K562 (cell line): Measurements from ENCODE around the gene NR3C1. TPM values are rescaled to one million over a fixed set of nuclear protein-coding genes. Genes with fewer than 3 reads are reported as not detected.

Source experiments
- ATAC-seq: fragments of 200-7000 bp; cut with Tn5 transposase; 3 replicates; pipeline ENCODE4 v1.9.1; 2020; ENCODE audit warnings: moderate library complexity
- BruUV-seq: library from RNA; stranded (reverse); fragments of 400-500 nt; replicated peaks from 2 replicates; lab custom pipeline; 2021; lab: Mats Ljungman, UMichigan
- CTCF ChIA-PET: fragments of 300-600 bp; formaldehyde crosslinking; extraction: SDS; loops from one replicate; lab custom pipeline; 2021; ENCODE audit warnings: low intra/inter-chr PET ratio; lab: Yijun Ruan, JAX
- POLR2A ChIA-PET: fragments of 300-600, 350-650 bp; sonication (Branson Sonifier 250); formaldehyde crosslinking; extraction: SDS; loops from one replicate; lab custom pipeline; 2021; ENCODE audit warnings: antibody characterized with exemption, inconsistent platforms; lab: Yijun Ruan, JAX
- DNase-seq, 4 experiments: peaks; one replicate each; pipeline versions ENCODE4 v3.0.0 to v3.0.0-alpha.2; 2011 to 2018; ENCODE audit warnings: low spot score in 3 of 4, mixed read lengths in 3 of 4; ENCODE audit errors: extremely low read depth in 1 of 4
- FAIRE-seq: peaks from 2 replicates; lab custom pipeline; 2011; peaks lifted over from hg19 to GRCh38; lab: Jason Lieb, UNC
- H2AFZ ChIP-seq: 2 replicates; pipeline ENCODE4 v1.6.0; 2011; ENCODE audit warnings: low read depth, low read length, control low read depth, inconsistent platforms
- H3K27ac ChIP-seq: fragments of 200-600 bp; 3 replicates; pipeline ENCODE4 v1.8.0; 2011; ENCODE audit warnings: low read depth, mild to moderate bottlenecking, control low read depth, inconsistent platforms, low read length, moderate library complexity, mixed read lengths; ENCODE audit errors: extremely low read depth
- H3K27me3 ChIP-seq, 2 experiments: fragments of 300-600 bp in 1 of 2; 2 replicates in 1 of 2; 3 replicates in 1 of 2; pipeline versions ENCODE4 v1.6.0 to v1.8.0; 2011; ENCODE audit warnings: inconsistent platforms in 2 of 2, low read length in 2 of 2, mild to moderate bottlenecking in 1 of 2, mixed read lengths in 1 of 2, moderate library complexity in 1 of 2; ENCODE audit not compliant: control insufficient read depth in 2 of 2, insufficient read depth in 2 of 2
- H3K36me3 ChIP-seq: fragments of 300-600 bp; 3 replicates; pipeline ENCODE4 v1.8.0; 2011; ENCODE audit warnings: mild to moderate bottlenecking, low read length, inconsistent platforms; ENCODE audit not compliant: control insufficient read depth, insufficient read depth
- H3K4me1 ChIP-seq, 2 experiments: fragments of 200-600 bp in 1 of 2; replicated peaks in 1 of 2; 2 replicates in 1 of 2; 3 replicates in 1 of 2; pipeline versions ENCODE4 v1.5.1 to v1.8.0; 2011; ENCODE audit warnings: inconsistent platforms in 2 of 2, low read length in 2 of 2, mild to moderate bottlenecking in 1 of 2, mixed read lengths in 1 of 2, moderate library complexity in 1 of 2; ENCODE audit not compliant: control insufficient read depth in 2 of 2, insufficient read depth in 2 of 2
- H3K4me2 ChIP-seq: 2 replicates; pipeline ENCODE4 v1.6.1; 2011; ENCODE audit warnings: low read length, control low read depth, inconsistent platforms, mixed read lengths; ENCODE audit not compliant: insufficient read depth
- H3K4me3 ChIP-seq: fragments of 200-600 bp; sonication (generic), shearing (Covaris generic); 2 replicates; pipeline ENCODE4 v1.5.1; 2016; ENCODE audit warnings: control low read depth, inconsistent platforms
- H3K79me2 ChIP-seq: fragments of 200-600 bp; 3 replicates; pipeline ENCODE4 v1.8.0; 2011; ENCODE audit warnings: low read length, inconsistent platforms; ENCODE audit not compliant: control insufficient read depth, insufficient read depth
- H3K9ac ChIP-seq, 2 experiments: 2 replicates each; pipeline versions ENCODE4 v1.6.0 to v1.6.1; 2011; ENCODE audit warnings: low read depth in 2 of 2, low read length in 2 of 2, control low read depth in 1 of 2, inconsistent platforms in 1 of 2, mild to moderate bottlenecking in 1 of 2, mixed read lengths in 1 of 2; ENCODE audit not compliant: insufficient read depth in 1 of 2
- H3K9me1 ChIP-seq: one replicate; pipeline ENCODE4 v1.6.0; 2011; ENCODE audit warnings: inconsistent platforms, mild to moderate bottlenecking, low read length, moderate library complexity; ENCODE audit not compliant: control insufficient read depth, insufficient read depth
- H3K9me3 ChIP-seq: replicated peaks from 2 replicates; pipeline ENCODE4 v1.5.1; 2011; ENCODE audit warnings: low read depth, low read length, inconsistent platforms; ENCODE audit not compliant: control insufficient read depth, insufficient read depth
- H4K20me1 ChIP-seq: replicated peaks from 2 replicates; pipeline ENCODE4 v1.6.1; 2011; ENCODE audit warnings: low read length, inconsistent platforms, mixed read lengths; ENCODE audit not compliant: control insufficient read depth, insufficient read depth
- HMG20B ChIP-seq: fragments of 250-450 bp; sonication (Bioruptor Pico); IDR thresholded peaks from 2 replicates; pipeline ENCODE4 v1.5.0; 2021; ENCODE audit warnings: mild to moderate bottlenecking
- MAFG ChIP-seq: fragments of 450-650 bp; conservative IDR thresholded peaks from 2 replicates; pipeline ENCODE4 v1.6.1; 2016; ENCODE audit warnings: missing genetic modification characterization, missing compliant biosample characterization
- PHB ChIP-seq: fragments of 250-450 bp; sonication (Bioruptor Pico); IDR thresholded peaks from 2 replicates; pipeline ENCODE4 v1.5.0; 2021
- POLR2B ChIP-seq: fragments of 450-650 bp; IDR thresholded peaks from 2 replicates; pipeline ENCODE4 v1.6.1; 2018; ENCODE audit warnings: low read depth; ENCODE audit not compliant: partially characterized antibody
- RNF219 ChIP-seq: fragments of 250-450 bp; sonication (Bioruptor Pico); IDR thresholded peaks from 2 replicates; pipeline ENCODE4 v1.5.0; 2022; ENCODE audit warnings: mild to moderate bottlenecking
- ZNF277 ChIP-seq: fragments of 250-450 bp; sonication (Bioruptor Pico); IDR thresholded peaks from 2 replicates; pipeline ENCODE4 v1.8.0; 2022; ENCODE audit warnings: inconsistent platforms, mild to moderate bottlenecking, moderate library complexity, borderline replicate concordance
- WGBS: fragments of 100-300 bp; shearing (Covaris generic); methylation state at CpG from one replicate; pipeline ENCODE4 v1.1.6; 2016; ENCODE audit warnings: low coverage, mixed read lengths; ENCODE audit not compliant: insufficient coverage; ENCODE audit errors: missing lambda C conversion rate; 5-methylcytosine and 5-hydroxymethylcytosine counted together
- in situ Hi-C: fragments of 300-500 bp; cut with MboI; formaldehyde crosslinking; loops from 4 replicates; pipeline ENCODE4 v1.15.0; 2018; ENCODE audit warnings: inconsistent platforms, mixed read lengths
- intact Hi-C: fragments of 100-400 bp; cut with micrococcal nuclease; formaldehyde crosslinking; loops from 2 replicates; pipeline ENCODE4 v1.14.2; 2022
- polyA plus RNA-seq, 8 experiments: library from polyadenylated mRNA; depleted of rRNA in 4 of 8; stranded (reverse) in 5 of 8; unstranded in 3 of 8; fragments of >200 nt; fragmentation: Nextera tagmentation in 2 of 8; fragmentation: Illumina TruSeq in 1 of 8; extraction: Ambion mirVana in 2 of 8; extraction: Trizol in 1 of 8; gene quantifications; 2 replicates each; pipeline versions ENCODE4 v1.2.1 to v1.2.3, GENCODE V29; 2011 to 2014; ENCODE audit warnings: inconsistent platforms in 1 of 8, missing spikeins in 1 of 8
- total RNA-seq, 7 experiments: library from RNA; depleted of rRNA in 6 of 7; stranded (reverse); fragments of >200 nt in 6 of 7; fragmentation: Illumina TruSeq in 2 of 7; extraction: Trizol in 2 of 7; gene quantifications; 2 replicates each; pipeline versions ENCODE4 v1.2.1 to v1.2.3, GENCODE V29; 2011 to 2021; ENCODE audit warnings: low replicate concordance in 1 of 7

Gene NR3C1
- total and polyA plus RNA-seq, 9 of the 15 experiments (the other 6 are each of a cell fraction or from before 2014, with no cell fraction given) = 8.2 to 36.0 (median 15.0) TPM

- ChIA-PET POLR2A (no interaction called here), CTCF (no interaction called here)
- Histone ChIP-seq H4K20me1 (no peaks in the 10 kb centered on the region), H2AFZ (no peak overlapping the region), H3K9me3 (no peaks in the 10 kb centered on the region), H3K9me1 (no peaks in the 10 kb centered on the region), H3K27ac (no peak overlapping the region), H3K79me2 (no peaks in the 10 kb centered on the region)
- no peak for ATAC-seq
- DNase-seq = no peak
- TF ChIP-seq RNF219 (CRISPR knock-in tag) = no peak
- no peak for TF ChIP-seq MAFG (tag)
- TF ChIP-seq, all 486 proteins: peak for 0
- no peak overlapping the region for H3K4me3 ChIP-seq
- no peaks in the 10 kb centered on the region for H3K27me3 ChIP-seq
- H3K9ac ChIP-seq = no peak overlapping the region
- H3K4me1 ChIP-seq = no peaks in the 10 kb centered on the region
- intact Hi-C loops = no loop called here
- in situ Hi-C loops = no loop called here
- H3K4me2 ChIP-seq = no peak overlapping the region
- BruUV-seq = no TSS peak
- FAIRE-seq = peak; percentile 44
- H3K36me3 ChIP-seq = peaks cover 33% of the 10 kb centered on the region; the same call in 2 of the 3 replicates
Measured at GRCh38 chr5:143302341-143303045, 101.0 kb downstream of the NR3C1 start.

- Histone ChIP-seq H3K9me3 (no peaks in the 10 kb centered on the region), H2AFZ (no peak overlapping the region), H3K4me2 (no peak overlapping the region), H3K27me3 (no peaks in the 10 kb centered on the region), H3K79me2 (no peaks in the 10 kb centered on the region), H3K4me1 (no peaks in the 10 kb centered on the region), H4K20me1 (no peaks in the 10 kb centered on the region), H3K9ac (no peak overlapping the region), H3K9me1 (no peaks in the 10 kb centered on the region), H3K27ac (no peak overlapping the region), H3K36me3 (peaks cover 53% of the 10 kb centered on the region), H3K4me3 (no peak overlapping the region)
- BruUV-seq = no TSS peak
- WGBS = 79% methylated on average over 3 of the region's 3 CpGs
- in situ Hi-C loops = no loop called here
- POLR2A ChIA-PET = no interaction called here
- DNase-seq (no peak), ATAC-seq (no peak), FAIRE-seq (peak; percentile 44)
- no peak for TF ChIP-seq HMG20B (CRISPR knock-in tag)
- no peak for TF ChIP-seq PHB (CRISPR knock-in tag)
- no peak for TF ChIP-seq ZNF277
- no peak for TF ChIP-seq POLR2B
- CTCF ChIA-PET = no interaction called here
- intact Hi-C loops = no loop called here
Measured at GRCh38 chr5:143297756-143298155, 105.7 kb downstream of the NR3C1 start.
